Measurements from ENCODE around the gene CX3CL1. TPM values are rescaled to one million over a fixed set of nuclear protein-coding genes. Genes with fewer than 3 reads are reported as not detected.

CX3CL1 gene
- total and polyA plus RNA-seq, 2 donors (not counting 1 experiment from before 2014, with no cell fraction given): not detected

DNA sequence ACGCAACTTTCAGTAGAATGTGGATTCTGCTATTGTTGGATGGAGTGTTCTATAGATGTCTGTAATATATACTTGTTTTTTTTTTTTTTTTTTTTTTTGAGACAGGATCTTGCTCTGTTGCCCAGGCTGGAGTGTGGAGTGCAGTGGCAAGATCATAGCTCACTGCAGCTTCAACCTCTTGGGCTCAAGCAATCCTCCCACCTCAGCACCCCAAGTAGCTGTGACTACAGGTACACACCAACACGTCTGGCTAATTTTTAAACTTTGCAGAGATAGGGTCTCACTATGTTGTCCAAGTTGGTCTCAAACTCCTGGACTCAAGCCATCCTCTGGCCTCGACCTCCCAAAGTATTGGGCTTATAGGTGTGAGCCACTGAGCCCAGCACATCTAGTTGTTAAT lies 40.9 kb upstream of the CX3CL1 start:
- Histone ChIP-seq H2AFZ (ENCODE audit: insufficient read depth, low read depth, low read length, poor library complexity, severe bottlenecking) (no peak overlapping the region), H3K9me3 (ENCODE audit: control extremely low read depth in 1 of 3, control insufficient read depth in 2 of 3, insufficient read depth in 1 of 3, low read length in 2 of 3) (peaks cover 0 to 4% (median 4%) of the 10 kb centered on the region in 3 donors), H4K20me1 (ENCODE audit: control insufficient read depth, insufficient read depth, low read length, poor library complexity, severe bottlenecking) (no peaks in the 10 kb centered on the region), H3K27me3 (replicated peaks in 1 of 4; ENCODE audit: control extremely low read depth in 1 of 4, control insufficient read depth in 3 of 4, insufficient read depth in 4 of 4, low read length in 3 of 4) (peaks cover 0 to 3% (median 0%) of the 10 kb centered on the region in 4 experiments), H3K36me3 (replicated peaks in 1 of 2; ENCODE audit: control extremely low read depth in 1 of 2, control insufficient read depth in 1 of 2, extremely low read depth in 1 of 2, insufficient read depth in 2 of 2, low read length in 1 of 2) (no peaks in the 10 kb centered on the region), H3K27ac (ENCODE audit: low read length in 2 of 2) (no peak overlapping the region), H3K4me2 (replicated peaks; ENCODE audit: low read depth, low read length, poor library complexity, severe bottlenecking) (no peak overlapping the region), H3K79me2 (ENCODE audit: control insufficient read depth, insufficient read depth, low read length) (no peaks in the 10 kb centered on the region), H3K9ac (ENCODE audit: low read length) (no peak overlapping the region), H3K4me3 (ENCODE audit: control extremely low read depth in 1 of 5, extremely low read depth in 1 of 5, insufficient read depth in 1 of 5, low read depth in 2 of 5, low read length in 4 of 5) (no peak overlapping the region), H3K4me1 (ENCODE audit: control insufficient read depth in 2 of 2, insufficient read depth in 2 of 2, low read length in 2 of 2) (no peaks in the 10 kb centered on the region)
- intact Hi-C loops (cut with micrococcal nuclease): no loop called here
- Mint-ChIP-seq H3K27ac (no peak overlapping the region), H3K9me3 (ENCODE audit: insufficient read depth) (peaks cover 9% of the 10 kb centered on the region), H3K27me3 (no peaks in the 10 kb centered on the region), H3K4me1 (no peaks in the 10 kb centered on the region), H3K4me3 (no peak overlapping the region)
- no CpG with 5 or more reads among the region's 3 CpGs for WGBS (ENCODE audit: insufficient coverage)
- ChIA-PET POLR2A (no interaction called here), CTCF (no interaction called here)
- TF ChIP-seq, protein P1, sequence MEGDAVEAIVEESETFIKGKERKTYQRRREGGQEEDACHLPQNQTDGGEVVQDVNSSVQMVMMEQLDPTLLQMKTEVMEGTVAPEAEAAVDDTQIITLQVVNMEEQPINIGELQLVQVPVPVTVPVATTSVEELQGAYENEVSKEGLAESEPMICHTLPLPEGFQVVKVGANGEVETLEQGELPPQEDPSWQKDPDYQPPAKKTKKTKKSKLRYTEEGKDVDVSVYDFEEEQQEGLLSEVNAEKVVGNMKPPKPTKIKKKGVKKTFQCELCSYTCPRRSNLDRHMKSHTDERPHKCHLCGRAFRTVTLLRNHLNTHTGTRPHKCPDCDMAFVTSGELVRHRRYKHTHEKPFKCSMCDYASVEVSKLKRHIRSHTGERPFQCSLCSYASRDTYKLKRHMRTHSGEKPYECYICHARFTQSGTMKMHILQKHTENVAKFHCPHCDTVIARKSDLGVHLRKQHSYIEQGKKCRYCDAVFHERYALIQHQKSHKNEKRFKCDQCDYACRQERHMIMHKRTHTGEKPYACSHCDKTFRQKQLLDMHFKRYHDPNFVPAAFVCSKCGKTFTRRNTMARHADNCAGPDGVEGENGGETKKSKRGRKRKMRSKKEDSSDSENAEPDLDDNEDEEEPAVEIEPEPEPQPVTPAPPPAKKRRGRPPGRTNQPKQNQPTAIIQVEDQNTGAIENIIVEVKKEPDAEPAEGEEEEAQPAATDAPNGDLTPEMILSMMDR (IDR thresholded peaks at IDR 0.05): no peak
- no peak for TF ChIP-seq EZH2 (IDR thresholded peaks at IDR 0.05; ENCODE audit: borderline replicate concordance, insufficient read depth, low read depth, low read length, poor library complexity, severe bottlenecking)
- DNase-seq: no peak
- no peak for ATAC-seq (ENCODE audit: low read depth)

DNA sequence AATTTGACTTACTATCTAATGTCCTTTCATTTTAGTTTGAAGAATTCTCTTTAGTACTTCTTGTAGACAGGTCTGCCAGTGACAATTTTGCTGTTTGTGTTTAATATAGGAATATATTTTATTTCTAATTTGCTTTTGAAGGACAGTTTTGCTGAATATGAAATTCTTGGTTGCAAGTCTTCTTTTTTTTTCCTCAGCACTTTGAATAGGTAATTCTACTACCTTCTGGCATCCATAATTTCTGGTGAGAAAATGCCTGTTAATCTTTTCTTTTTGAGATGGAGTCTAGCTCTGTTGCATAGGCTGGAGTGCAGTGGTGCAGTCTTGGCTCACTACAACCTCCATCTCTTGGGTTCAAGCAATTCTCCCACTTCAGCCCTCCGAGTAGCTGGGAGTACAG lies 38.9 kb upstream of the CX3CL1 start:
- ChIA-PET CTCF (no interaction called here), POLR2A (no interaction called here)
- Histone ChIP-seq H3K27me3 (replicated peaks in 1 of 4; ENCODE audit: control extremely low read depth in 1 of 4, control insufficient read depth in 3 of 4, insufficient read depth in 4 of 4, low read length in 3 of 4) (peaks cover 0 to 3% (median 0%) of the 10 kb centered on the region in 4 experiments), H3K4me3 (ENCODE audit: control extremely low read depth in 1 of 5, extremely low read depth in 1 of 5, insufficient read depth in 1 of 5, low read depth in 2 of 5, low read length in 4 of 5) (no peak overlapping the region), H3K79me2 (ENCODE audit: control insufficient read depth, insufficient read depth, low read length) (no peaks in the 10 kb centered on the region), H3K27ac (ENCODE audit: low read length in 2 of 2) (no peak overlapping the region), H3K9ac (ENCODE audit: low read length) (no peak overlapping the region), H2AFZ (ENCODE audit: insufficient read depth, low read depth, low read length, poor library complexity, severe bottlenecking) (no peak overlapping the region), H3K4me2 (replicated peaks; ENCODE audit: low read depth, low read length, poor library complexity, severe bottlenecking) (no peak overlapping the region), H3K36me3 (replicated peaks in 1 of 2; ENCODE audit: control extremely low read depth in 1 of 2, control insufficient read depth in 1 of 2, extremely low read depth in 1 of 2, insufficient read depth in 2 of 2, low read length in 1 of 2) (no peaks in the 10 kb centered on the region), H4K20me1 (ENCODE audit: control insufficient read depth, insufficient read depth, low read length, poor library complexity, severe bottlenecking) (no peaks in the 10 kb centered on the region), H3K4me1 (ENCODE audit: control insufficient read depth in 2 of 2, insufficient read depth in 2 of 2, low read length in 2 of 2) (no peaks in the 10 kb centered on the region), H3K9me3 (ENCODE audit: control extremely low read depth in 1 of 3, control insufficient read depth in 2 of 3, insufficient read depth in 1 of 3, low read length in 2 of 3) (peaks cover 0 to 4% (median 4%) of the 10 kb centered on the region in 3 donors)
- Mint-ChIP-seq H3K4me3 (no peak overlapping the region), H3K9me3 (ENCODE audit: insufficient read depth) (peaks cover 9% of the 10 kb centered on the region), H3K27ac (no peak overlapping the region), H3K4me1 (no peaks in the 10 kb centered on the region), H3K27me3 (no peaks in the 10 kb centered on the region)
- TF ChIP-seq, protein P1 (IDR thresholded peaks at IDR 0.05): no peak
- no peak for TF ChIP-seq EZH2 (IDR thresholded peaks at IDR 0.05; ENCODE audit: borderline replicate concordance, insufficient read depth, low read depth, low read length, poor library complexity, severe bottlenecking)
- intact Hi-C loops (cut with micrococcal nuclease): no loop called here
- no CpG with 5 or more reads among the region's 1 CpG for WGBS (ENCODE audit: insufficient coverage)
- no peak for ATAC-seq (ENCODE audit: low read depth)
- DNase-seq: no peak

Data from B cell (primary cell).